Activated CD4-positive, alpha-beta T cell treated with anti-CD3 and anti-CD28 coated beads for 36 hours (primary cell): ENCODE data around the gene PRSS21. TPM values are rescaled to one million over a fixed set of nuclear protein-coding genes. Genes with fewer than 3 reads are reported as not detected.

ENCODE experiments used
- ATAC-seq: fragments of 200-7000 bp; cut with Tn5 transposase; one replicate; pipeline ENCODE4 v1.10.0; 2021; ENCODE audit warnings: mild to moderate bottlenecking, moderate library complexity
- CTCF ChIA-PET: fragments of 350-600 bp; sonication (Branson Sonifier 250); formaldehyde crosslinking; loops from one replicate; lab custom pipeline; 2021; ENCODE audit warnings: antibody characterized with exemption; lab: Charles Lee
- POLR2A ChIA-PET: fragments of 350-600 bp; sonication (Branson Sonifier 250); formaldehyde crosslinking; loops from one replicate; lab custom pipeline; 2021; ENCODE audit warnings: antibody characterized with exemption, inconsistent platforms; lab: Charles Lee
- DNase-seq: peaks from one replicate; pipeline ENCODE4 v3.0.0-alpha.2; 2020
- H3K27ac Mint-ChIP-seq: one replicate; pipeline ENCODE4 v1.8.0; 2021; ENCODE audit warnings: mixed read lengths
- H3K27me3 Mint-ChIP-seq: one replicate; pipeline ENCODE4 v1.8.0; 2021; ENCODE audit warnings: mixed read lengths
- H3K36me3 Mint-ChIP-seq: one replicate; pipeline ENCODE4 v1.8.0; 2021; ENCODE audit warnings: low read depth, mixed read lengths
- H3K4me1 Mint-ChIP-seq: one replicate; pipeline ENCODE4 v1.8.0; 2021; ENCODE audit warnings: mixed read lengths
- H3K4me3 Mint-ChIP-seq: one replicate; pipeline ENCODE4 v1.8.0; 2021; ENCODE audit warnings: mild to moderate bottlenecking, moderate library complexity, mixed read lengths
- H3K9me3 Mint-ChIP-seq: one replicate; pipeline ENCODE4 v1.8.0; 2021; ENCODE audit warnings: low read depth, mixed read lengths
- intact Hi-C, 2 experiments: fragments of 100-400 bp; cut with DNase I in 1 of 2; cut with micrococcal nuclease in 1 of 2; formaldehyde crosslinking; loops; one replicate each; pipeline versions ENCODE4 v1.14.2 to v1.15.1; 2022 to 2024; cut with DNase I, micrococcal nuclease
- total RNA-seq, 2 experiments: library from RNA; stranded (reverse); gene quantifications; one replicate each; pipeline ENCODE4 v1.2.3, GENCODE V29; 2021

Gene PRSS21
- total RNA-seq, 2 experiments from 2014 or later = 0.69 to 0.71 TPM

- H3K9me3 Mint-ChIP-seq = no peaks in the 10 kb centered on the region
- DNase-seq = no peak
Measured at GRCh38 chr16:2782583-2783351, 34.3 kb upstream of the PRSS21 start.

GRCh38 chr16:2783581-2784357 is 33.3 kb upstream of the PRSS21 start:
- ATAC-seq = no peak

More at GRCh38 chr16:2782583-2783351, 34.3 kb upstream of the PRSS21 start:
- no peak overlapping the region for H3K27ac Mint-ChIP-seq
- ChIA-PET POLR2A (no interaction called here), CTCF (interaction anchor here (1.0 kb wide), 1 partner anchor 56 kb away, joined by 3 read pairs; no protein-coding TSS in a partner anchor)
- H3K36me3 Mint-ChIP-seq = peaks cover 3% of the 10 kb centered on the region
- peaks cover 17% of the 10 kb centered on the region for H3K4me1 Mint-ChIP-seq
- peaks cover 2% of the 10 kb centered on the region for H3K27me3 Mint-ChIP-seq
- no peak overlapping the region for H3K4me3 Mint-ChIP-seq
- no peak for ATAC-seq
- intact Hi-C loops = no loop called here

GRCh38 chr16:2784358-2785100 is 32.5 kb upstream of the PRSS21 start:
- DNase-seq = peak; percentile 27
- ChIA-PET POLR2A (no interaction called here), CTCF (interaction anchor here (0.7 to 1.5 kb wide), 5 partner anchors 21 to 178 kb away, joined by 3 to 6 read pairs (median 3); no protein-coding TSS in a partner anchor)
- intact Hi-C loops = no loop called here
- Mint-ChIP-seq H3K36me3 (no peaks in the 10 kb centered on the region), H3K27ac (peak overlapping the region; percentile 79), H3K27me3 (peaks cover 3% of the 10 kb centered on the region), H3K4me1 (peaks cover 6% of the 10 kb centered on the region), H3K4me3 (peak overlapping the region; percentile 72), H3K9me3 (no peaks in the 10 kb centered on the region)
- no peak for ATAC-seq

More at GRCh38 chr16:2783581-2784357, 33.3 kb upstream of the PRSS21 start:
- intact Hi-C loops = no loop called here
- CTCF ChIA-PET = interaction anchor here (0.7 to 1.5 kb wide), 5 partner anchors 20 to 179 kb away, joined by 3 to 6 read pairs (median 3); no protein-coding TSS in a partner anchor
- Mint-ChIP-seq H3K36me3 (no peaks in the 10 kb centered on the region), H3K4me3 (no peak overlapping the region), H3K27ac (no peak overlapping the region), H3K4me1 (peaks cover 9% of the 10 kb centered on the region), H3K27me3 (peaks cover 2% of the 10 kb centered on the region), H3K9me3 (no peaks in the 10 kb centered on the region)
- POLR2A ChIA-PET = no interaction called here
- DNase-seq = no peak

GRCh38 chr16:2785101-2785991 is 31.7 kb upstream of the PRSS21 start:
- ChIA-PET POLR2A (no interaction called here), CTCF (interaction anchor here (1.2 kb wide), 1 partner anchor 82 kb away, joined by 3 read pairs; no protein-coding TSS in a partner anchor)
- peak overlapping the region; percentile 79 for H3K27ac Mint-ChIP-seq
- no peaks in the 10 kb centered on the region for H3K36me3 Mint-ChIP-seq
- peaks cover 4% of the 10 kb centered on the region for H3K27me3 Mint-ChIP-seq
- intact Hi-C loops = no loop called here
- DNase-seq (peak; percentile 53), ATAC-seq (peak; percentile 62)
- peak overlapping the region; percentile 72 for H3K4me3 Mint-ChIP-seq
- H3K4me1 Mint-ChIP-seq = peaks cover 6% of the 10 kb centered on the region
- H3K9me3 Mint-ChIP-seq = no peaks in the 10 kb centered on the region

GRCh38 chr16:2786061-2786825 is 30.8 kb upstream of the PRSS21 start:
- ChIA-PET CTCF (no interaction called here), POLR2A (no interaction called here)
- Mint-ChIP-seq H3K4me3 (peak overlapping the region; percentile 49), H3K36me3 (no peaks in the 10 kb centered on the region), H3K9me3 (no peaks in the 10 kb centered on the region), H3K27me3 (peaks cover 7% of the 10 kb centered on the region), H3K27ac (no peak overlapping the region), H3K4me1 (peaks cover 6% of the 10 kb centered on the region)
- intact Hi-C loops = no loop called here
- DNase-seq (no peak), ATAC-seq (no peak)

GRCh38 chr16:2786826-2787151 is 30.2 kb upstream of the PRSS21 start:
- Mint-ChIP-seq H3K9me3 (no peaks in the 10 kb centered on the region), H3K4me1 (peaks cover 6% of the 10 kb centered on the region), H3K27ac (no peak overlapping the region), H3K27me3 (peaks cover 9% of the 10 kb centered on the region), H3K4me3 (no peak overlapping the region), H3K36me3 (no peaks in the 10 kb centered on the region)
- DNase-seq (no peak), ATAC-seq (no peak)
- ChIA-PET POLR2A (no interaction called here), CTCF (no interaction called here)
- intact Hi-C loops = no loop called here

- Mint-ChIP-seq H3K4me3 (no peak within 1 kb of the TSS), H3K36me3 (no peaks in the 10 kb centered on the region), H3K27ac (no peak within 1 kb of the TSS), H3K27me3 (peaks cover 9% of the 10 kb centered on the region), H3K9me3 (no peaks in the 10 kb centered on the region), H3K4me1 (peaks cover 6% of the 10 kb centered on the region)
- no peak for DNase-seq
- CTCF ChIA-PET = interaction anchor here (0.9 kb wide), 1 partner anchor 81 kb away, joined by 3 read pairs; no protein-coding TSS in a partner anchor
- intact Hi-C loops = no loop called here
- POLR2A ChIA-PET = no interaction called here
- no peak for ATAC-seq
Measured at GRCh38 chr16:2787406-2787805, 29.6 kb upstream of the PRSS21 start, which contains the start of gene PRSS33. PRSS33 (minus strand) TSS chr16:2787560; CDS start chr16:2786547, 1,013 bp downstream.

GRCh38 chr16:2787961-2788360 is 29.1 kb upstream of the PRSS21 start:
- POLR2A ChIA-PET = no interaction called here
- no peak overlapping the region for H3K4me3 Mint-ChIP-seq
- no peaks in the 10 kb centered on the region for H3K36me3 Mint-ChIP-seq
- CTCF ChIA-PET = interaction anchor here (0.9 kb wide), 1 partner anchor 80 kb away, joined by 3 read pairs; no protein-coding TSS in a partner anchor
- intact Hi-C loops = no loop called here
- peaks cover 9% of the 10 kb centered on the region for H3K27me3 Mint-ChIP-seq
- no peaks in the 10 kb centered on the region for H3K9me3 Mint-ChIP-seq
- peaks cover 6% of the 10 kb centered on the region for H3K4me1 Mint-ChIP-seq
- H3K27ac Mint-ChIP-seq = no peak overlapping the region
- ATAC-seq (no peak), DNase-seq (no peak)

- intact Hi-C loops = no loop called here
- Mint-ChIP-seq H3K9me3 (no peaks in the 10 kb centered on the region), H3K27me3 (peaks cover 12% of the 10 kb centered on the region), H3K27ac (no peak overlapping the region), H3K36me3 (no peaks in the 10 kb centered on the region), H3K4me3 (no peak overlapping the region), H3K4me1 (peaks cover 3% of the 10 kb centered on the region)
- ATAC-seq = no peak
- POLR2A ChIA-PET = no interaction called here
- no peak for DNase-seq
- CTCF ChIA-PET = interaction anchor here (0.7 kb wide), 2 partner anchors 20 to 266 kb away, joined by 3 read pairs; no protein-coding TSS in a partner anchor
Measured at GRCh38 chr16:2790631-2791030, 26.4 kb upstream of the PRSS21 start.

GRCh38 chr16:2791174-2791573 is 25.9 kb upstream of the PRSS21 start:
- ChIA-PET CTCF (interaction anchor here (0.7 kb wide), 2 partner anchors 19 to 265 kb away, joined by 3 read pairs; no protein-coding TSS in a partner anchor), POLR2A (no interaction called here)
- peaks cover 12% of the 10 kb centered on the region for H3K27me3 Mint-ChIP-seq
- no peaks in the 10 kb centered on the region for H3K36me3 Mint-ChIP-seq
- ATAC-seq (no peak), DNase-seq (no peak)
- no peaks in the 10 kb centered on the region for H3K9me3 Mint-ChIP-seq
- intact Hi-C loops = no loop called here
- no peak overlapping the region for H3K27ac Mint-ChIP-seq
- no peak overlapping the region for H3K4me3 Mint-ChIP-seq
- peaks cover under 1% of the 10 kb centered on the region for H3K4me1 Mint-ChIP-seq
